Gastrocnemius medialis (tissue), 4 donors: ENCODE measurements around the gene CCDC51.

Experiments
- POLR2A ChIP-seq, 2 donors: fragments of 450-650 bp; IDR thresholded peaks; one replicate each; pipeline ENCODE4 v1.6.1; 2017; ENCODE audit warnings: antibody characterized with exemption in 2 of 2, mild to moderate bottlenecking in 2 of 2, moderate library complexity in 2 of 2
- TF ChIP-seq, protein P1 (sequence below), 5 experiments: fragments of 450-650 bp in 3 of 5; fragments of 200-600 bp in 2 of 5; sonication (generic) in 2 of 5; IDR thresholded peaks in 4 of 5; conservative IDR thresholded peaks in 1 of 5; 1 replicate in 4 of 5; 2 replicates in 1 of 5; pipeline ENCODE4 v1.5.1; 2016 to 2019; ENCODE audit warnings: antibody characterized with exemption in 5 of 5, mild to moderate bottlenecking in 3 of 5, moderate library complexity in 3 of 5

- TF ChIP-seq, protein P1, sequence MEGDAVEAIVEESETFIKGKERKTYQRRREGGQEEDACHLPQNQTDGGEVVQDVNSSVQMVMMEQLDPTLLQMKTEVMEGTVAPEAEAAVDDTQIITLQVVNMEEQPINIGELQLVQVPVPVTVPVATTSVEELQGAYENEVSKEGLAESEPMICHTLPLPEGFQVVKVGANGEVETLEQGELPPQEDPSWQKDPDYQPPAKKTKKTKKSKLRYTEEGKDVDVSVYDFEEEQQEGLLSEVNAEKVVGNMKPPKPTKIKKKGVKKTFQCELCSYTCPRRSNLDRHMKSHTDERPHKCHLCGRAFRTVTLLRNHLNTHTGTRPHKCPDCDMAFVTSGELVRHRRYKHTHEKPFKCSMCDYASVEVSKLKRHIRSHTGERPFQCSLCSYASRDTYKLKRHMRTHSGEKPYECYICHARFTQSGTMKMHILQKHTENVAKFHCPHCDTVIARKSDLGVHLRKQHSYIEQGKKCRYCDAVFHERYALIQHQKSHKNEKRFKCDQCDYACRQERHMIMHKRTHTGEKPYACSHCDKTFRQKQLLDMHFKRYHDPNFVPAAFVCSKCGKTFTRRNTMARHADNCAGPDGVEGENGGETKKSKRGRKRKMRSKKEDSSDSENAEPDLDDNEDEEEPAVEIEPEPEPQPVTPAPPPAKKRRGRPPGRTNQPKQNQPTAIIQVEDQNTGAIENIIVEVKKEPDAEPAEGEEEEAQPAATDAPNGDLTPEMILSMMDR (IDR thresholded peaks at IDR 0.05 in 4 of 5, conservative IDR thresholded peaks at IDR 0.05 in 1 of 5): no peak
- no peak for TF ChIP-seq POLR2A (IDR thresholded peaks at IDR 0.05)
Observed at GRCh38 chr3:48403533-48404439, 36.1 kb downstream of the CCDC51 start.
